HG03378 (cell line): ENCODE data around the gene OR52I1.
A peak's percentile ranks its signal among the peaks of the same experiment; 100 is the strongest.

ENCODE experiments used
- ATAC-seq: cut with Tn5 transposase; IDR thresholded peaks from one replicate; pipeline ENCODE4 v1.9.1; 2021; ENCODE audit warnings: mild to moderate bottlenecking, moderate library complexity; ENCODE audit not compliant: unreplicated experiment

The OR52I1 gene

GRCh38 chr11:4593739-4594138 is at the start of gene OR52I1:
Gene OR52I1 (plus strand): TSS chr11:4594039. CDS start chr11:4594039, 0 bp downstream.
- no peak for ATAC-seq

- no peak for ATAC-seq
Measured at GRCh38 chr11:4544891-4545290, 48.9 kb upstream of the OR52I1 start, which contains the start of gene OR52M1. Gene OR52M1 (plus strand): TSS chr11:4545191. CDS start chr11:4545191, 0 bp downstream.

GRCh38 chr11:4546878-4547277 is 47.0 kb upstream of the OR52I1 start:
- ATAC-seq, result no peak

GRCh38 chr11:4547416-4547815 is 46.4 kb upstream of the OR52I1 start:
- ATAC-seq, result no peak

- no peak for ATAC-seq
Measured at GRCh38 chr11:4551346-4551979, 42.4 kb upstream of the OR52I1 start.

- ATAC-seq, result no peak
Measured at GRCh38 chr11:4559527-4560440, 34.1 kb upstream of the OR52I1 start.

- ATAC-seq, result no peak
Measured at GRCh38 chr11:4560467-4560866, 33.4 kb upstream of the OR52I1 start.

GRCh38 chr11:4565371-4565770 is 28.5 kb upstream of the OR52I1 start:
- no peak for ATAC-seq

GRCh38 chr11:4569075-4569474 is 24.8 kb upstream of the OR52I1 start:
- no peak for ATAC-seq

GRCh38 chr11:4576880-4577279 is 17.0 kb upstream of the OR52I1 start:
- no peak for ATAC-seq

- no peak for ATAC-seq
Measured at GRCh38 chr11:4577761-4578160, 16.1 kb upstream of the OR52I1 start.

GRCh38 chr11:4578624-4579023 is 15.2 kb upstream of the OR52I1 start:
- ATAC-seq, result no peak

GRCh38 chr11:4580124-4580523 is 13.7 kb upstream of the OR52I1 start:
- no peak for ATAC-seq

- no peak for ATAC-seq
Measured at GRCh38 chr11:4581443-4581842, 12.4 kb upstream of the OR52I1 start, which contains the start of gene OR52I2. Gene OR52I2 (plus strand): TSS chr11:4581743.

- ATAC-seq, result no peak
Measured at GRCh38 chr11:4589017-4589416, 4.8 kb upstream of the OR52I1 start.

- no peak for ATAC-seq
Measured at GRCh38 chr11:4605057-4605456, 11.2 kb downstream of the OR52I1 start.

- ATAC-seq, result no peak
Measured at GRCh38 chr11:4606231-4607015, 12.6 kb downstream of the OR52I1 start.

GRCh38 chr11:4607096-4607495 is 13.3 kb downstream of the OR52I1 start:
- no peak for ATAC-seq

- ATAC-seq, result peak; percentile 96
Measured at GRCh38 chr11:4607781-4608666, 14.2 kb downstream of the OR52I1 start, which contains the start of gene TRIM68. Gene TRIM68 (minus strand): TSS chr11:4608231. CDS start chr11:4605504, 2,727 bp downstream.
